Measurements from ENCODE around the gene CNNM2. TPM values are rescaled to one million over a fixed set of nuclear protein-coding genes. Genes with fewer than 3 reads are reported as not detected.

The CNNM2 gene
- total and polyA plus RNA-seq, 4 experiments from 2014 or later, result 3.2 to 14.4 (median 8.2) TPM

GRCh38 chr10:103086799-103087198 is 168.7 kb downstream of the CNNM2 start:
- Mint-ChIP-seq H3K4me1 (no peaks in the 10 kb centered on the region), H3K27me3 (no peaks in the 10 kb centered on the region), H3K9me3 (no peaks in the 10 kb centered on the region), H3K36me3 (peaks cover 57 to 72% of the 10 kb centered on the region in 2 donors), H3K4me3 (no peak overlapping the region), H3K27ac (peak overlapping the region in 1 of 7 donors; percentile 23)
- ChIA-PET CTCF (ENCODE audit: partially characterized antibody) (no interaction called here), POLR2A (ENCODE audit: partially characterized antibody) (no interaction called here)
- Histone ChIP-seq H3K36me3 (ENCODE audit: insufficient read depth, low read length) (peaks cover 34% of the 10 kb centered on the region), H3K9me3 (ENCODE audit: control insufficient read depth in 1 of 2, low read length in 2 of 2) (no peaks in the 10 kb centered on the region), H3K4me1 (ENCODE audit: insufficient read depth, low read length) (no peaks in the 10 kb centered on the region), H3K4me3 (ENCODE audit: low read length in 2 of 2) (no peak overlapping the region), H3K27ac (ENCODE audit: low read depth, low read length) (no peak overlapping the region), H3K27me3 (ENCODE audit: insufficient read depth, low read length) (no peaks in the 10 kb centered on the region)
- DNase-seq, result no peak
- intact Hi-C loops (cut with micrococcal nuclease), result no loop called here

DNA sequence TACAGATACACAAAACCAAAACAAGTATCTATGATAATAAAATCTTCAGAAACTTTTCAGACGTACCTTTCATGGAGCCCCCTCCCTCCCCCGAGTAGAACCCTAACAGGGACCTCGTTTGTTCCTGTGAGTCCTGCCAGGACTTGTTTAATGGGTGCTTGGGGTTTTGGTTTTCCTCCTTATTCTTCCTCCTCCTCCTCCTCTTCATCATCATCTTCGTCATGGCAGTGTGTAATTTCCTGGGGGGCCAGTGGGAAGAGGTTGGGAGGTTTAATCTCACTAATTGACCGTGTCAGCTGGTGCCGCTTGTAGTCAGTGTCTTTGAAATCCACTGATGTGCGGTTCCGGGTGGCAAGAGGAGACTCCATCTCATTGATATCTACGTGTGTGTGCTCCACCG is 171.4 kb downstream of the CNNM2 start:
- no peak overlapping the region for H3K27ac ChIP-seq (ENCODE audit: low read depth, low read length)
- H3K27me3 ChIP-seq (ENCODE audit: insufficient read depth, low read length), result no peaks in the 10 kb centered on the region
- intact Hi-C loops (cut with micrococcal nuclease), result no loop called here
- ChIA-PET CTCF (ENCODE audit: partially characterized antibody) (no interaction called here), POLR2A (ENCODE audit: partially characterized antibody) (no interaction called here)
- H3K9me3 ChIP-seq (ENCODE audit: control insufficient read depth in 1 of 2, low read length in 2 of 2), result no peaks in the 10 kb centered on the region
- DNase-seq, result no peak
- no peaks in the 10 kb centered on the region for H3K27me3 Mint-ChIP-seq
- peak overlapping the region in 1 of 7 donors; percentile 26 for H3K27ac Mint-ChIP-seq
- no peak overlapping the region for H3K4me3 Mint-ChIP-seq
- H3K36me3 ChIP-seq (ENCODE audit: insufficient read depth, low read length), result peaks cover 59% of the 10 kb centered on the region
- H3K36me3 Mint-ChIP-seq, result peaks cover 72 to 89% of the 10 kb centered on the region in 2 donors
- no peaks in the 10 kb centered on the region for H3K4me1 Mint-ChIP-seq
- H3K4me3 ChIP-seq (ENCODE audit: low read length in 2 of 2), result no peak overlapping the region
- no peaks in the 10 kb centered on the region for H3K9me3 Mint-ChIP-seq
- no peaks in the 10 kb centered on the region for H3K4me1 ChIP-seq (ENCODE audit: insufficient read depth, low read length)

GRCh38 chr10:103090911-103091310 is 172.8 kb downstream of the CNNM2 start:
- Histone ChIP-seq H3K27me3 (ENCODE audit: insufficient read depth, low read length) (no peaks in the 10 kb centered on the region), H3K4me3 (ENCODE audit: low read length in 2 of 2) (no peak overlapping the region), H3K36me3 (ENCODE audit: insufficient read depth, low read length) (peaks cover 66% of the 10 kb centered on the region), H3K4me1 (ENCODE audit: insufficient read depth, low read length) (no peaks in the 10 kb centered on the region), H3K9me3 (ENCODE audit: control insufficient read depth in 1 of 2, low read length in 2 of 2) (no peaks in the 10 kb centered on the region), H3K27ac (ENCODE audit: low read depth, low read length) (no peak overlapping the region)
- no peaks in the 10 kb centered on the region for H3K9me3 Mint-ChIP-seq
- no peaks in the 10 kb centered on the region for H3K27me3 Mint-ChIP-seq
- POLR2A ChIA-PET (ENCODE audit: partially characterized antibody), result no interaction called here
- no peak overlapping the region for H3K27ac Mint-ChIP-seq
- no peaks in the 10 kb centered on the region for H3K4me1 Mint-ChIP-seq
- CTCF ChIA-PET (ENCODE audit: partially characterized antibody), result interaction anchor here (0.9 to 1.0 kb wide), 2 partner anchors 25 to 154 kb away, joined by 3 read pairs; no protein-coding TSS in a partner anchor
- DNase-seq, result no peak
- H3K36me3 Mint-ChIP-seq, result peaks cover 68 to 80% of the 10 kb centered on the region in 2 donors
- intact Hi-C loops (cut with micrococcal nuclease), result no loop called here
- H3K4me3 Mint-ChIP-seq, result no peak overlapping the region

DNA sequence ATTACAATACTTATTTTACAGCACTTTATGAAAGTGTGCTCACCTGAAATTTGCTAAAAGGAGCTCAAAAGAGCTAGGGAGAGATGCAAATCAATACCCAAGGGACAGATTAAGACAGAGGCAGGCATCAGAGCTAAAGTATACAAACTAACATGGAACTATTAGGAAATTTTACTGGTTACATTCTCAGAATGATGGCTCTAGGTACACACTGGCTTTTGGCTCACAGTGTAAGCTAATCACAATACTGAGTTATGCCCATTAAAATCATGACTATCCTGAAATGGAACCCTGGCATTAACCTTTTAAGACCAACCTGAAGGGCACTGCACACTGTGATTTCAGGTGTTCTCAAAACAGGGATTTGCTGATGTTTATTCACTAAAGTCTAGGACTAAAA is 176.9 kb downstream of the CNNM2 start:
- Mint-ChIP-seq H3K9me3 (no peaks in the 10 kb centered on the region), H3K4me3 (no peak overlapping the region), H3K36me3 (peaks cover 49 to 72% of the 10 kb centered on the region in 2 donors), H3K4me1 (peaks cover 0 to 1% (median 0%) of the 10 kb centered on the region in 4 donors), H3K27me3 (no peaks in the 10 kb centered on the region), H3K27ac (no peak overlapping the region)
- Histone ChIP-seq H3K36me3 (ENCODE audit: insufficient read depth, low read length) (peaks cover 73% of the 10 kb centered on the region), H3K4me3 (ENCODE audit: low read length in 2 of 2) (no peak overlapping the region), H3K27ac (ENCODE audit: low read depth, low read length) (no peak overlapping the region), H3K4me1 (ENCODE audit: insufficient read depth, low read length) (no peaks in the 10 kb centered on the region), H3K27me3 (ENCODE audit: insufficient read depth, low read length) (no peaks in the 10 kb centered on the region), H3K9me3 (ENCODE audit: control insufficient read depth in 1 of 2, low read length in 2 of 2) (no peaks in the 10 kb centered on the region)
- ChIA-PET POLR2A (ENCODE audit: partially characterized antibody) (no interaction called here), CTCF (ENCODE audit: partially characterized antibody) (no interaction called here)
- intact Hi-C loops (cut with micrococcal nuclease), result no loop called here
- no peak for DNase-seq

GRCh38 chr10:103096130-103096529 is 178.0 kb downstream of the CNNM2 start:
- DNase-seq, result no peak
- Histone ChIP-seq H3K9me3 (ENCODE audit: control insufficient read depth in 1 of 2, low read length in 2 of 2) (no peaks in the 10 kb centered on the region), H3K27me3 (ENCODE audit: insufficient read depth, low read length) (no peaks in the 10 kb centered on the region), H3K4me1 (ENCODE audit: insufficient read depth, low read length) (no peaks in the 10 kb centered on the region), H3K4me3 (ENCODE audit: low read length in 2 of 2) (no peak overlapping the region), H3K27ac (ENCODE audit: low read depth, low read length) (no peak overlapping the region), H3K36me3 (ENCODE audit: insufficient read depth, low read length) (peaks cover 70% of the 10 kb centered on the region)
- Mint-ChIP-seq H3K27me3 (no peaks in the 10 kb centered on the region), H3K4me3 (no peak overlapping the region), H3K27ac (peak overlapping the region in 2 of 7 donors; percentile 32 to 68), H3K9me3 (no peaks in the 10 kb centered on the region), H3K36me3 (peaks cover 40 to 71% of the 10 kb centered on the region in 2 donors), H3K4me1 (peaks cover 0 to 1% (median 0%) of the 10 kb centered on the region in 4 donors)
- ChIA-PET POLR2A (ENCODE audit: partially characterized antibody) (no interaction called here), CTCF (ENCODE audit: partially characterized antibody) (no interaction called here)
- intact Hi-C loops (cut with micrococcal nuclease), result no loop called here

DNA sequence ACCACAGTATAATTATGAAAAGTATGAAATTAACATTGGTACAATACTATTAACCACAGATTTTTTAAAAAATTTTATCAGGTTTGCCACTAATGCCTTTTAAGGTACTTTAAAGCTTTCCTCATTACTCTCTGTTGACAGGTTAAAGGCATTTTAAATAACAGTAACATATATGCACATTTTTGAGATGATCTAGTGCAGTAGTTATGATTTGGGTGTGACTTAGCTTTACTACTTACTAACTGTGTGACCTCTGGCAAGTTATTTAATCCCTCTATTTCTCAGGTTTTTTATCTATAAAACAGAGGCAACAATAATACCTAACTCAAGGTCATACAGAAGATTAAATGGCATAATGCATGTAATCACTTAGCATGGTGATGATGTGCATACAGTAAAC is 180.1 kb downstream of the CNNM2 start:
- no peak overlapping the region for H3K4me3 Mint-ChIP-seq
- no peaks in the 10 kb centered on the region for H3K9me3 ChIP-seq (ENCODE audit: control insufficient read depth in 1 of 2, low read length in 2 of 2)
- ChIA-PET CTCF (ENCODE audit: partially characterized antibody) (no interaction called here), POLR2A (ENCODE audit: partially characterized antibody) (no interaction called here)
- H3K27ac Mint-ChIP-seq, result peak overlapping the region in 1 of 7 donors; percentile 43
- peaks cover 52% of the 10 kb centered on the region for H3K36me3 ChIP-seq (ENCODE audit: insufficient read depth, low read length)
- peaks cover 31 to 62% of the 10 kb centered on the region in 2 donors for H3K36me3 Mint-ChIP-seq
- no peak for DNase-seq
- H3K4me1 Mint-ChIP-seq, result peaks cover 0 to 1% (median 0%) of the 10 kb centered on the region in 4 donors
- H3K27ac ChIP-seq (ENCODE audit: low read depth, low read length), result no peak overlapping the region
- no peaks in the 10 kb centered on the region for H3K27me3 Mint-ChIP-seq
- H3K9me3 Mint-ChIP-seq, result no peaks in the 10 kb centered on the region
- intact Hi-C loops (cut with micrococcal nuclease), result no loop called here
- no peak overlapping the region for H3K4me3 ChIP-seq (ENCODE audit: low read length in 2 of 2)
- no peaks in the 10 kb centered on the region for H3K27me3 ChIP-seq (ENCODE audit: insufficient read depth, low read length)
- no peaks in the 10 kb centered on the region for H3K4me1 ChIP-seq (ENCODE audit: insufficient read depth, low read length)

GRCh38 chr10:103100620-103101019 is 182.5 kb downstream of the CNNM2 start:
- Histone ChIP-seq H3K9me3 (ENCODE audit: control insufficient read depth in 1 of 2, low read length in 2 of 2) (no peaks in the 10 kb centered on the region), H3K27me3 (ENCODE audit: insufficient read depth, low read length) (no peaks in the 10 kb centered on the region), H3K27ac (ENCODE audit: low read depth, low read length) (no peak overlapping the region), H3K4me3 (ENCODE audit: low read length in 2 of 2) (no peak overlapping the region), H3K4me1 (ENCODE audit: insufficient read depth, low read length) (no peaks in the 10 kb centered on the region), H3K36me3 (ENCODE audit: insufficient read depth, low read length) (peaks cover 45% of the 10 kb centered on the region)
- H3K9me3 Mint-ChIP-seq, result no peaks in the 10 kb centered on the region
- peaks cover 0 to 1% (median 0%) of the 10 kb centered on the region in 4 donors for H3K4me1 Mint-ChIP-seq
- no peak overlapping the region for H3K4me3 Mint-ChIP-seq
- CTCF ChIA-PET (ENCODE audit: partially characterized antibody), result interaction anchor here (1.1 kb wide), 1 partner anchor 144 kb away, joined by 4 read pairs; no protein-coding TSS in a partner anchor
- H3K27me3 Mint-ChIP-seq, result no peaks in the 10 kb centered on the region
- POLR2A ChIA-PET (ENCODE audit: partially characterized antibody), result no interaction called here
- intact Hi-C loops (cut with micrococcal nuclease), result no loop called here
- no peak for DNase-seq
- H3K27ac Mint-ChIP-seq, result no peak overlapping the region
- peaks cover 30 to 61% of the 10 kb centered on the region in 2 donors for H3K36me3 Mint-ChIP-seq

GRCh38 chr10:103102195-103102594 is 184.1 kb downstream of the CNNM2 start:
- Histone ChIP-seq H3K36me3 (ENCODE audit: insufficient read depth, low read length) (peaks cover 37% of the 10 kb centered on the region), H3K27ac (ENCODE audit: low read depth, low read length) (no peak overlapping the region), H3K27me3 (ENCODE audit: insufficient read depth, low read length) (no peaks in the 10 kb centered on the region), H3K9me3 (ENCODE audit: control insufficient read depth in 1 of 2, low read length in 2 of 2) (no peaks in the 10 kb centered on the region), H3K4me1 (ENCODE audit: insufficient read depth, low read length) (no peaks in the 10 kb centered on the region), H3K4me3 (ENCODE audit: low read length in 2 of 2) (no peak overlapping the region)
- ChIA-PET CTCF (ENCODE audit: partially characterized antibody) (no interaction called here), POLR2A (ENCODE audit: partially characterized antibody) (no interaction called here)
- Mint-ChIP-seq H3K27me3 (no peaks in the 10 kb centered on the region), H3K4me1 (no peaks in the 10 kb centered on the region), H3K4me3 (no peak overlapping the region), H3K36me3 (peaks cover 27 to 68% of the 10 kb centered on the region in 2 donors), H3K27ac (peak overlapping the region in 1 of 7 donors; percentile 57), H3K9me3 (no peaks in the 10 kb centered on the region)
- no peak for DNase-seq
- intact Hi-C loops (cut with micrococcal nuclease), result no loop called here

All from CD4-positive, alpha-beta memory T cell (primary cell).